ENCODE results near the gene LRP1.

LRP1 gene

DNA sequence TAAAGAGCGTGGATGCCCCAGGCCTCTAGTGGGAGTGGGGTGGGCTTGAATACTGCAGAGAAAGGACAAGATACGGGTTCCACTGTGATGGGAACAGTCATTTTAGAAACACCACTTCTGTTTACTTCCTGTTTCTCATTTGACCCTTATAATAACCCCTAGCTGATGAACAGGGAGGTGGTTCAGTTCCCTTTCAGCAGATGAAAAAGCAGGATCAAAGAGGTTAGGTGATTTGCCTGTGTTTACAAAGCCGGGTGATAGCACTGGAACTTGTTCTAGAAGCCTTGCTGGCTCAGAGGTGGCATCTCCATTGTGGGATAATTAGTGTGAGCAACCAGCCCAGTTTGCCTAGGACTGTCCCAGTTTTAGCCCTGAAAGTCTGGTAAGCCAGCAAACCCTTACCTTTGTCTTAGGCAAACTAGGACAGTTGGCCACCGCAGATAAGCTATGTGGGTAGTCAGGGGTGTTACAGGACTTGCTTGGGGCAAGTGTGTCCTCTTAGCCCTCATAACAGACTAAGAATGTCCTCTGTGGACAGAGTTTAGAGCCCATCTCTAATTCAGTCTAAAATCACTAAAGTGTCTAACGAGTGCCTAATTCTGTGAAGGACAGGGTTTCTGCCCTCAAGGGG lies 26.6 kb downstream of the LRP1 start:
- DNase-seq (ENCODE audit: low spot score): no peak
- in situ Hi-C loops (cut with MboI; ENCODE audit: low sequenced_read_pairs, unreplicated experiment): no loop called here
- TF ChIP-seq, protein P1, sequence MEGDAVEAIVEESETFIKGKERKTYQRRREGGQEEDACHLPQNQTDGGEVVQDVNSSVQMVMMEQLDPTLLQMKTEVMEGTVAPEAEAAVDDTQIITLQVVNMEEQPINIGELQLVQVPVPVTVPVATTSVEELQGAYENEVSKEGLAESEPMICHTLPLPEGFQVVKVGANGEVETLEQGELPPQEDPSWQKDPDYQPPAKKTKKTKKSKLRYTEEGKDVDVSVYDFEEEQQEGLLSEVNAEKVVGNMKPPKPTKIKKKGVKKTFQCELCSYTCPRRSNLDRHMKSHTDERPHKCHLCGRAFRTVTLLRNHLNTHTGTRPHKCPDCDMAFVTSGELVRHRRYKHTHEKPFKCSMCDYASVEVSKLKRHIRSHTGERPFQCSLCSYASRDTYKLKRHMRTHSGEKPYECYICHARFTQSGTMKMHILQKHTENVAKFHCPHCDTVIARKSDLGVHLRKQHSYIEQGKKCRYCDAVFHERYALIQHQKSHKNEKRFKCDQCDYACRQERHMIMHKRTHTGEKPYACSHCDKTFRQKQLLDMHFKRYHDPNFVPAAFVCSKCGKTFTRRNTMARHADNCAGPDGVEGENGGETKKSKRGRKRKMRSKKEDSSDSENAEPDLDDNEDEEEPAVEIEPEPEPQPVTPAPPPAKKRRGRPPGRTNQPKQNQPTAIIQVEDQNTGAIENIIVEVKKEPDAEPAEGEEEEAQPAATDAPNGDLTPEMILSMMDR (IDR thresholded peaks at IDR 0.05; ENCODE audit: borderline replicate concordance, control extremely low read depth, extremely low read depth, insufficient read depth, missing control alignments): no peak

DNA sequence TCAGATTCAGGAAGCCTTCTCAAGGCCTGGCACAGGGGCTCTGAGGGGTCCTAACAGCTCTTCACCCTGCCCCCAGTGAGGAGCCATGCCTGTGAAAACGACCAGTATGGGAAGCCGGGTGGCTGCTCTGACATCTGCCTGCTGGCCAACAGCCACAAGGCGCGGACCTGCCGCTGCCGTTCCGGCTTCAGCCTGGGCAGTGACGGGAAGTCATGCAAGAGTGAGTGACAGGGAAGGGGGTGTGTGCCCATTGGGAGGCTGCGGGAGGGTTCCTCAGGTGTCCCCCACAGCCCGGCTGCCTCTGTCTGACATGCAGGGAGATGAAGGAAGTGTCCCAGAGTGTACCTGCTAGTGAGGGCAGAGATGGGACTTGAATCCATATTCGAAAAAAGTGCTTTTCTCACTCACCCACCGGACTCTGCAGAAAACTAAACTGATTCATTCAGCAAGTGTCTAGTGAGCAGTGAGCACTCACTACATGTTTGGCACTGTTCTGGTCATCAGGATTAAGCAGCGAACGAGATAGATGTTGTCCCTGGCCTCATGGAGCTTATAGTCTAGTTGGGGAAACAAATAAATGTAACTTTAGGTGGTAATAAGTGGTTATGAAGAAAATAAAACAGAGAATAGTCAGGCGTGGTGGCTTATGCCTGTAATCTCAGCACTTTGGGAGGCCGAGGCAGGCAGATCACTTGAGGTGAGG lies 28.6 kb downstream of the LRP1 start:
- no peak for DNase-seq (ENCODE audit: low spot score)
- TF ChIP-seq, protein P1 (IDR thresholded peaks at IDR 0.05; ENCODE audit: borderline replicate concordance, control extremely low read depth, extremely low read depth, insufficient read depth, missing control alignments): no peak
- in situ Hi-C loops (cut with MboI; ENCODE audit: low sequenced_read_pairs, unreplicated experiment): no loop called here

DNA sequence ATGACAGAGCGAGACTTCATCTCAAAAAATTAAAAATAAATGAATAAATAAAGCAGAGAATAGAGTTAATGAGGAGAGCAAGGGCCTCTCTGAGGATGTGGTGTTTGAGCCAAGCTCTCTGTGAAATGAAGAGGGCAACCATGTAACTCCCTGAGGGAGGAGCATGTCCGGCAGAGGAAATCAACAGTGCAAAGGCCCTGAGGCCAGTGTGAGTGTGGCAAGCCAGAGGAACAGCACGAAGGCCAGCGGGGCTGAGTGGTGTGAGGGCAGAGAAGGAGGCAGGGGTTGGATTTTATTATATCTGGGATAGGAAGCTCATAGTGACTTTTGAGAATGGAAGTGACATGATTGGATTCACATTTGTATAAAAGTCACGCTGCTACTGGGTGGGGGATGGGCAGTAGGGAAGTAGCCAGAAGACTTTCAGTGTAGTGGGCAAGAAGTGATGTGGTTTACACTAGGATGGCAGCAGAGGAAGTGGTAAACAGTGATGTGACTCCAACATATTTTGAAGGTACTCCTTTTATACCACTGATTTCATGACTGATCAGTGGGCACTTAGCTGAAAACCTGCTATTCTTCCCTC lies 29.4 kb downstream of the LRP1 start:
- in situ Hi-C loops (cut with MboI; ENCODE audit: low sequenced_read_pairs, unreplicated experiment): no loop called here
- no peak for DNase-seq (ENCODE audit: low spot score)
- TF ChIP-seq, protein P1 (IDR thresholded peaks at IDR 0.05; ENCODE audit: borderline replicate concordance, control extremely low read depth, extremely low read depth, insufficient read depth, missing control alignments): no peak

DNA sequence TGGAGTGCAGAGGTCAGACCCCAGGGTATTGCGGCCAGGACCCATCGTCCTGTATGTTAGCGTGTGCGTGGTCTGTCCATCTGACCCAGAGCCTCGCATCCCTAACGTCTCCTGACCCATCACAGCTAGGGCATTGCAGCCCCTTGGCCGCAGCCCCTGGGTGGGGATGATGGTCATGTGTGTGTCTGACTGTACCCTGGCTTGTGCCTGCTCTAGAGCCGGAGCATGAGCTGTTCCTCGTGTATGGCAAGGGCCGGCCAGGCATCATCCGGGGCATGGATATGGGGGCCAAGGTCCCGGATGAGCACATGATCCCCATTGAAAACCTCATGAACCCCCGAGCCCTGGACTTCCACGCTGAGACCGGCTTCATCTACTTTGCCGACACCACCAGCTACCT lies 29.9 kb downstream of the LRP1 start:
- TF ChIP-seq, protein P1 (IDR thresholded peaks at IDR 0.05; ENCODE audit: borderline replicate concordance, control extremely low read depth, extremely low read depth, insufficient read depth, missing control alignments): no peak
- in situ Hi-C loops (cut with MboI; ENCODE audit: low sequenced_read_pairs, unreplicated experiment): no loop called here

DNA sequence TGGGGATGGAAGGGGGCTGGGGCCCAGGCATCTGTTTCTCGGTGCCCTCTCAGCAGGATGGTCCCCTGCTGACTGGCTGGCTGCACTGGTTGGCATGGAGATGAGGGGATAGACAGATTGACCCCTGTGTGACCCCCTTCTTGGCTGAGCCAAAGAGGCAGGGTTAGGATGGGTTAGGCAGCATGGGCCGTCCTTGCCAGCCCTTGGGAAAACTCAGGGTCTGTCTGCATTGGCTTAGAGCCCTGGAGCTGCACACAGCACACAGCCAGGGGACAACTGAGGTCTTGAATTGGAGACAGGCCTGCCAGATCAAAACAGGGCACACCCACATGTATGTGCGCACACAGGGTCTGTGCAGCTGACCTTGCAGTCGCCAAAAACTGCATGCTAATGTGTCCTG lies 30.4 kb downstream of the LRP1 start:
- TF ChIP-seq, protein P1 (IDR thresholded peaks at IDR 0.05; ENCODE audit: borderline replicate concordance, control extremely low read depth, extremely low read depth, insufficient read depth, missing control alignments): no peak
- in situ Hi-C loops (cut with MboI; ENCODE audit: low sequenced_read_pairs, unreplicated experiment): no loop called here
- DNase-seq (ENCODE audit: low spot score): no peak

More for the DNA sequence above, 29.9 kb downstream of the LRP1 start:
- no peak for DNase-seq (ENCODE audit: low spot score)

DNA sequence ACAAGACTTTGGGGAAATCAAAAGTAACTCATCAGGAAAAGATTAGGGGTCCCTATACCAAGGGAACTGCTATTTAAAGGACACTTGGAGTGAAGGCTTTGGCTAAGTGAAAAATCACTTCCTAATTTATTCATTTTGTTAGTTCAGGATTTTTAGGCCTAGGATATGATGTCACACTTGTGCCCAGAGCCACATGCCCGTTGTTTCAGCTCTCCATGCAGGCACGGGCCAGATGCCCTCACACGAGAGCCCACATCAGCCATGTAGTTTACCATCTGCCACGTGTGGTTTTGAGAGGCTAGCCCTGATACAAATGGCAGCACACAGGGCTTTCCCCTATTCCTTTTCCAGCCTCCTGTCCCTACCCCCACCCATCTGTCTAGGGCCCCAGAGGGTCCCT lies 31.0 kb downstream of the LRP1 start:
- TF ChIP-seq, protein P1 (IDR thresholded peaks at IDR 0.05; ENCODE audit: borderline replicate concordance, control extremely low read depth, extremely low read depth, insufficient read depth, missing control alignments): no peak
- in situ Hi-C loops (cut with MboI; ENCODE audit: low sequenced_read_pairs, unreplicated experiment): no loop called here

More for the DNA sequence above, 31.0 kb downstream of the LRP1 start:
- no peak for DNase-seq (ENCODE audit: low spot score)

All from GM13976 (cell line).